Tibial nerve (tissue), 3 donors: ENCODE data around the gene PAPPA2.

Experiments
- CTCF ChIP-seq, 5 experiments: fragments of 200-600 bp in 3 of 5; fragments of 450-650 bp in 2 of 5; sonication (generic) in 3 of 5; IDR thresholded peaks; one replicate each; pipeline ENCODE4 v1.5.1; 2016 to 2019; ENCODE audit warnings: antibody characterized with exemption in 5 of 5, mild to moderate bottlenecking in 3 of 5, moderate library complexity in 2 of 5
- POLR2A ChIP-seq, 2 donors: fragments of 450-650 bp; IDR thresholded peaks; one replicate each; pipeline ENCODE4 v1.6.1; 2017; ENCODE audit warnings: antibody characterized with exemption in 2 of 2, mild to moderate bottlenecking in 2 of 2, moderate library complexity in 2 of 2

- TF ChIP-seq CTCF (IDR thresholded peaks at IDR 0.05) (no peak), POLR2A (IDR thresholded peaks at IDR 0.05) (no peak)
These were observed 270.7 kb downstream of the PAPPA2 start for GRCh38 chr1:176733661-176734060.
